Left ventricle myocardium inferior (tissue), 1 donor: Measurements from ENCODE around the gene PARP2. TPM values are rescaled to one million over a fixed set of nuclear protein-coding genes. Genes with fewer than 3 reads are reported as not detected.
"Not testable (repeated sequence)": the region's sequence is repeated elsewhere in the genome, so short reads cannot be mapped to it uniquely, and the experiment has no call there.

Experiments
- DNase-seq: peaks from one replicate; pipeline ENCODE4 v3.0.0-alpha.2; 2020
- H3K27ac ChIP-seq: fragments of 200-600 bp; replicated peaks from 2 replicates; pipeline ENCODE4 v1.8.0; 2021
- H3K27me3 ChIP-seq: fragments of 200-600 bp; 2 replicates; pipeline ENCODE4 v1.8.0; 2021; ENCODE audit warnings: low read depth
- H3K36me3 ChIP-seq: fragments of 200-600 bp; 2 replicates; pipeline ENCODE4 v1.8.0; 2021
- H3K4me1 ChIP-seq: fragments of 200-600 bp; 2 replicates; pipeline ENCODE4 v1.8.0; 2021
- H3K4me3 ChIP-seq: fragments of 200-600 bp; 2 replicates; pipeline ENCODE4 v1.8.0; 2021; ENCODE audit warnings: mild to moderate bottlenecking, moderate library complexity
- H3K9me3 ChIP-seq: fragments of 200-600 bp; replicated peaks from 2 replicates; pipeline ENCODE4 v1.8.0; 2021
- intact Hi-C: fragments of 100-400 bp; cut with micrococcal nuclease; formaldehyde crosslinking; loops from one replicate; pipeline ENCODE4 v1.11.0; 2022
- total RNA-seq: library from RNA; stranded (reverse); fragmentation: NEBNext Ultra II Directional; extraction: Animal tissue kit (Norgen Biotek cat#: 25700); gene quantifications from one replicate; pipeline ENCODE4 v1.2.1, GENCODE V29; 2021
- TF ChIP-seq, protein P1 (sequence below): fragments of 200-600 bp; IDR thresholded peaks from 2 replicates; pipeline ENCODE4 v1.8.0; 2021; ENCODE audit warnings: antibody characterized with exemption, mild to moderate bottlenecking, borderline replicate concordance
- donor health status: DM: no; HTN: yes; CAD: no; lungs with severe emphysema.

The PARP2 gene
- total RNA-seq, 1 donor from 2014 or later = 15.6 TPM

DNA sequence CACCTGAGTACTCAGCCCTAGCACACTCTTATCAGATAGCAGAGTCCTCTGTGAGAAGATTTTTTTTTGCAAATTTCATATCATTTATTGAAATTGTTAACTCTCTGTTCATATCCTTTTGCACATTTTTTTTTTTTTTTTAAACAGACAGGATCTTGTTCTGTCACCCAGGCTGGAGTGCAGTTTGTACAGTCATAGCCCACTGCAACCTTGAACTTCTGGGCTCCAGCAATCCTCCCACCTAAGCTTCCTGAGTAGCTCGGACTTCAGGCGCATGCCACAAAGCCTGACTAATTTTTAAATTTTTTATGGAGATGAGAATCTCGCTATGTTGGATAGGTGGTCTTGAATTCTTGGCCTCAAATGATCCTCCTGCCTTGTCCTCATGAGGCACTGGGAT is 4.3 kb downstream of the PARP2 start:
- TF ChIP-seq, protein P1, sequence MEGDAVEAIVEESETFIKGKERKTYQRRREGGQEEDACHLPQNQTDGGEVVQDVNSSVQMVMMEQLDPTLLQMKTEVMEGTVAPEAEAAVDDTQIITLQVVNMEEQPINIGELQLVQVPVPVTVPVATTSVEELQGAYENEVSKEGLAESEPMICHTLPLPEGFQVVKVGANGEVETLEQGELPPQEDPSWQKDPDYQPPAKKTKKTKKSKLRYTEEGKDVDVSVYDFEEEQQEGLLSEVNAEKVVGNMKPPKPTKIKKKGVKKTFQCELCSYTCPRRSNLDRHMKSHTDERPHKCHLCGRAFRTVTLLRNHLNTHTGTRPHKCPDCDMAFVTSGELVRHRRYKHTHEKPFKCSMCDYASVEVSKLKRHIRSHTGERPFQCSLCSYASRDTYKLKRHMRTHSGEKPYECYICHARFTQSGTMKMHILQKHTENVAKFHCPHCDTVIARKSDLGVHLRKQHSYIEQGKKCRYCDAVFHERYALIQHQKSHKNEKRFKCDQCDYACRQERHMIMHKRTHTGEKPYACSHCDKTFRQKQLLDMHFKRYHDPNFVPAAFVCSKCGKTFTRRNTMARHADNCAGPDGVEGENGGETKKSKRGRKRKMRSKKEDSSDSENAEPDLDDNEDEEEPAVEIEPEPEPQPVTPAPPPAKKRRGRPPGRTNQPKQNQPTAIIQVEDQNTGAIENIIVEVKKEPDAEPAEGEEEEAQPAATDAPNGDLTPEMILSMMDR = no peak
- DNase-seq = no peak
- H3K4me1 ChIP-seq = peaks cover 12% of the 10 kb centered on the region
- intact Hi-C loops = no loop called here
- peaks cover 76% of the 10 kb centered on the region for H3K36me3 ChIP-seq
- H3K27me3 ChIP-seq = no peaks in the 10 kb centered on the region
- H3K9me3 ChIP-seq = no peaks in the 10 kb centered on the region
- no peak overlapping the region for H3K4me3 ChIP-seq
- H3K27ac ChIP-seq = no peak overlapping the region

DNA sequence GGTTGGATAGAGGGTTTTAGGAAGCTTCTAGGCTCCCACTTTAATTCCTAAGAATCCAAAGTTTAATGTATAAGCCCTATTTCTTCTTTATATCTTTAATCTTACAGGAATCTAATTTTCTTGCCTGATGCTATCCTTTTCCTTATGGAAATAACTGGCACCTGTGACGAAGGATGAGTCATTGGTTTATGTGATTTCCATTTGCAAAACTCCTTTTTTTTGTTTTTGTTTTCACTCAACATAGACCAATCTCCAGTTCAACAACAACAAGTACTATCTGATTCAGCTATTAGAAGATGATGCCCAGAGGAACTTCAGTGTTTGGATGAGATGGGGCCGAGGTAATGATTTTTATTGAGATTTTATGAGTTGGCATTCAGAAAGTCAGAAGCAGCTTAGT is 6.8 kb downstream of the PARP2 start:
- intact Hi-C loops = no loop called here

DNA sequence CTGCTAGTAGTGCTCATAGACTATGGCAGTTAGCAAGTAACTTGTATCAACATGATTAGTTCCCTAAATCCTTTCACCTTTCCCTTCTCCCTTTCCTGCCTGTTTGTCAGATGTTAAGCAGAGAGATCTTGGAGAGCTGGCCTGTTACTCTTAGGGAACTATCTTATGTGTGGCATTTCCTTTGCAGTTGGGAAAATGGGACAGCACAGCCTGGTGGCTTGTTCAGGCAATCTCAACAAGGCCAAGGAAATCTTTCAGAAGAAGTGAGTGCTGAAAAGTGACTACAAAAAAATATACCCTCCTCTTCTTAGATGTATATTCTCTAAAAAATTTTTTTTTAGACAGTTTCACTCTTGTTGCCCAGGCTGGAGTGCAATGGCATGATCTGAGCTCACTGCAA is 7.4 kb downstream of the PARP2 start:
- intact Hi-C loops = no loop called here
- Histone ChIP-seq H3K27me3 (no peaks in the 10 kb centered on the region), H3K36me3 (peaks cover 99% of the 10 kb centered on the region), H3K4me1 (no peaks in the 10 kb centered on the region), H3K4me3 (no peak overlapping the region), H3K27ac (no peak overlapping the region), H3K9me3 (no peaks in the 10 kb centered on the region)
- TF ChIP-seq, protein P1 = peak; percentile 24
- no peak for DNase-seq

More for the DNA sequence above, 6.8 kb downstream of the PARP2 start:
- no peaks in the 10 kb centered on the region for H3K4me1 ChIP-seq
- DNase-seq = no peak
- TF ChIP-seq, protein P1 = no peak
- no peaks in the 10 kb centered on the region for H3K9me3 ChIP-seq
- no peak overlapping the region for H3K4me3 ChIP-seq
- no peak overlapping the region for H3K27ac ChIP-seq
- H3K27me3 ChIP-seq = no peaks in the 10 kb centered on the region
- peaks cover 99% of the 10 kb centered on the region for H3K36me3 ChIP-seq

DNA sequence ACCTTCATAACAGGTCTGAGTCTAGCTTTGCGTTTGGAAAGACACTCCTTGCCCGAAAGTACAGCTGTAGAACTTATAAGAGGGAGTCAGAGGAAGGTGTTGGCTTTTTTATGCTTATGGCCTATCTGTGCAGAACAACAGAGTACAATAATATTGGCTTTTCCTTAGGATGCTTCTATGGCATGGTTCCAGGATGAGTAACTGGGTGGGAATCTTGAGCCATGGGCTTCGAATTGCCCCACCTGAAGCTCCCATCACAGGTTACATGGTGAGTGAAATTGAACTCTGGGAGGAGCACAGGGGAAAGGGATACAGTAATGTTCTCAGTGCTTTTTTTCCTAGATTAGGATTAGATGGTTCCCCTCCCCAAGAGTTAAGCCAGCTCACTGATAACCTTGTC is 13.0 kb downstream of the PARP2 start:
- no peaks in the 10 kb centered on the region for H3K27me3 ChIP-seq
- no peak for DNase-seq
- TF ChIP-seq, protein P1 = no peak
- no peaks in the 10 kb centered on the region for H3K4me1 ChIP-seq
- H3K36me3 ChIP-seq = peaks cover 79% of the 10 kb centered on the region
- H3K9me3 ChIP-seq = no peaks in the 10 kb centered on the region
- no peak overlapping the region for H3K4me3 ChIP-seq
- no peak overlapping the region for H3K27ac ChIP-seq
- intact Hi-C loops = no loop called here

DNA sequence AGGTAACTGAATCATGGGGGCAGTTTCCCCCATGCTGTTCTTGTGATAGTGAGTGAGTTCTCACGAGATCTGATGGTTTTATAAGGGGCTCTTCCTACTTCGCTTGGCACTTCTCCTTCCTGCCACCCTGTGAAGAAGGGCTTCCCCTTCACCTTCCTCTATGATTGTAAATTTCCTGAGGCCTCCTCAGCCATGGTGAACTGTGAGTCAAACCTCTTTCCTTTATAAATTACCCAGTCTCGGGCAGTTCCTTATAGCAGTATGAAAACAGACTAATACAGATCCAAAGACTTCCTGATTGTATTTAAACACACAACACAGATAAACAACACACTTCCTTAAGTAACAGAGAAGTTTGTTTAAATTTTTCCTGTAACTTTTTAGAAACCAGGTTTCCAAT is 15.0 kb downstream of the PARP2 start:
- H3K4me3 ChIP-seq, H3K27ac ChIP-seq, intact Hi-C loops: not testable (repeated sequence)

DNA sequence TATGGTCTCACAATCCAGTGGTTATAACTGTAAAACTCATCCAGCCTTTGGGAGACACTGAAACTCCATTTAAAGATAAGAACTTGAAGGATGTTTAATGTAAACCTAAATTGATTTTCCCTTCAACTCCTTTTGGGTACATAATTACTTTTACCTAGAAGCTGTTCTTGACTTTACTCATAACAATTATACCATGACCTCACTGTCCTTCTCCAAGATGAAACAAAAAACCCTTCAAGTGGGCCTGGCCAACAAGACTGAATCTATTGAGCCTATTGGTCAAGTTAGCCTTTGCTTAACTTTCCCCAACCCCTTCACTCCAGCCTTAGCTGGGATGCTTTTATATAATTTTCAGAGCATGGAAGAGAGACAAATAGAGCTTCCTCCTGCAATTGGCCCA is 22.5 kb downstream of the PARP2 start:
- H3K9me3 ChIP-seq = no peaks in the 10 kb centered on the region
- intact Hi-C loops = no loop called here
- H3K27me3 ChIP-seq = no peaks in the 10 kb centered on the region
- DNase-seq = no peak
- TF ChIP-seq, protein P1 = no peak
- H3K27ac ChIP-seq = no peak overlapping the region
- H3K4me3 ChIP-seq = no peak overlapping the region
- H3K36me3 ChIP-seq = peaks cover 80% of the 10 kb centered on the region
- no peaks in the 10 kb centered on the region for H3K4me1 ChIP-seq

More for the DNA sequence above, 15.0 kb downstream of the PARP2 start:
- H3K27me3 ChIP-seq, DNase-seq, H3K9me3 ChIP-seq, H3K4me1 ChIP-seq: not testable (repeated sequence)
- H3K36me3 ChIP-seq = peaks cover 66% of the 10 kb centered on the region
